ENCODE results near the gene ZDHHC23. TPM values are rescaled to one million over a fixed set of nuclear protein-coding genes. Genes with fewer than 3 reads are reported as not detected.

ZDHHC23 gene
- total RNA-seq, 1 donor from 2014 or later = 3.0 TPM

DNA sequence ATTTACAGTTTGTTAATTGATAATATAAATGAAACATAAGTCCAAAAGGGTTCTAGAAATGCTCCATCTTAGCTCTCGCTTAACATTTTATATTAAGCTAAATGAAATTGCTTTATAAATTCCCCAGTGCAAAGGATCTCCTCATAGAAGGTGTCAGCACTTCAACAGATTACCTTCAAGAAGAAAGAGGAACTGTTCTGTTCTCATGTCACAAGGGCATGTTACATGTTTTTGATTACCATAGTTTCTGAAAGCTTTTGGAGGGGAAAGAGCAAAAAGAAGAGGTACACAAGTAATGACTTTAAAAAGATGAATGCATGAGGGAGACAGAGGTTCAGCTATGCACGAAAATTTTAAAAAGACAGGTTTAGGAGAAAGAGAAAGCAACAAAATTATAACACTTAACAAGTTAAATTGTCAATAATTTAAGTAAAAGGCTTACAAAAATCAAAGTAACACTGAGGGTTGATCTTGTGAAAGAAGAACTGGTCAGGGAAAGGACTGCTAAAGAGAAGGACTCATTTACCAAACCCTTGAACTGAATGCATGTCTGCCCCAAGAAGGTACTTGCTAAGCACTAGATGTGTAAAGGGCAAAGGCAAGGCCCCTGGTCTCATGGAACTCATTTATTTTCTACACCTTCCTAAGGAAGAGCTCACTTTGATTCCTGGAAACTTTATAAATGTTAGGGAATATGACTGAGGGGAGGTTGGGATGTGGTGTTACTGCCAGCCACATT is 63.4 kb downstream of the ZDHHC23 start:
- ATAC-seq = no peak

Other genes starting within 250 kb of the ZDHHC23 start
- gene NAA50, start 201.8 kb upstream of the ZDHHC23 start, total RNA-seq = 120 TPM
- gene ATP6V1A, start 201.0 kb upstream of the ZDHHC23 start, total RNA-seq = 59.5 TPM
- 5.0 TPM for gene GRAMD1C, start 109.2 kb upstream of the ZDHHC23 start, total RNA-seq
- 1.6 TPM for gene CCDC191, start 108.5 kb downstream of the ZDHHC23 start, total RNA-seq
- 19.8 TPM for gene QTRT2, start 108.7 kb downstream of the ZDHHC23 start, total RNA-seq
- gene DRD3, start 231.0 kb downstream of the ZDHHC23 start, total RNA-seq = not detected